A549 (cell line): Measurements from ENCODE around the gene PTOV1. TPM values are rescaled to one million over a fixed set of nuclear protein-coding genes. Genes with fewer than 3 reads are reported as not detected.
A peak's percentile ranks its signal among the peaks of the same experiment; 100 is the strongest.

Experiments
- CEBPB ChIP-seq, 2 experiments: fragments of >200 bp in 1 of 2; sonication (Bioruptor Twin) in 1 of 2; formaldehyde crosslinking in 1 of 2; IDR thresholded peaks; 2 replicates each; pipeline ENCODE4 v1.6.1; 2012 to 2016
- CHD2 ChIP-seq: fragments of 150-350 bp; IDR thresholded peaks from 2 replicates; pipeline ENCODE4 v1.6.1; 2014; ENCODE audit warnings: low read length; ENCODE audit not compliant: partially characterized antibody
- CHD4 ChIP-seq: fragments of 200-600 bp; sonication (generic); IDR thresholded peaks from 2 replicates; pipeline ENCODE4 v1.6.1; 2016; ENCODE audit warnings: antibody characterized with exemption, mild to moderate bottlenecking, borderline replicate concordance
- EP300 ChIP-seq, 2 experiments: fragments of >200 bp; sonication (Bioruptor Twin); formaldehyde crosslinking; IDR thresholded peaks; 2 replicates in 1 of 2; 3 replicates in 1 of 2; pipeline ENCODE4 v1.6.1; 2016 to 2017
- ESRRA ChIP-seq: fragments of 150-350 bp; IDR thresholded peaks from 2 replicates; pipeline ENCODE4 v1.6.1; 2014; ENCODE audit warnings: mild to moderate bottlenecking, low read length, borderline replicate concordance
- FOSB ChIP-seq: fragments of 250-450 bp; sonication (Bioruptor Pico); IDR thresholded peaks from 2 replicates; pipeline ENCODE4 v1.5.0; 2020; ENCODE audit warnings: mild to moderate bottlenecking, moderate library complexity
- FOSL2 ChIP-seq, 2 experiments: fragments of 450-650 bp in 1 of 2; fragments of >200 bp in 1 of 2; sonication (Bioruptor Twin) in 1 of 2; formaldehyde crosslinking; IDR thresholded peaks; 2 replicates each; pipeline versions ENCODE4 v1.5.0 to v1.6.1; 2016 to 2020; ENCODE audit warnings: mild to moderate bottlenecking in 1 of 2, moderate library complexity in 1 of 2
- GATA3 ChIP-seq: IDR thresholded peaks from 2 replicates; pipeline ENCODE4 v1.6.1; 2012; ENCODE audit warnings: borderline replicate concordance
- HDAC2 ChIP-seq: fragments of 200-600 bp; sonication (generic); IDR thresholded peaks from 2 replicates; pipeline ENCODE4 v1.6.1; 2016
- HEYL ChIP-seq: fragments of 250-450 bp; sonication (Bioruptor Pico); IDR thresholded peaks from 2 replicates; pipeline ENCODE4 v1.8.0; 2021; ENCODE audit warnings: mild to moderate bottlenecking, moderate library complexity
- HOXB13 ChIP-seq: fragments of 250-450 bp; sonication (Bioruptor Pico); IDR thresholded peaks from 2 replicates; pipeline ENCODE4 v1.5.0; 2020; ENCODE audit warnings: low read depth, mild to moderate bottlenecking, moderate library complexity
- KDM1A ChIP-seq: fragments of 200-600 bp; sonication (generic); IDR thresholded peaks from 2 replicates; pipeline ENCODE4 v1.6.1; 2016; ENCODE audit warnings: low read depth, mild to moderate bottlenecking
- MAFK ChIP-seq: fragments of 450-650 bp; IDR thresholded peaks from 2 replicates; pipeline ENCODE4 v1.6.1; 2014; ENCODE audit not compliant: partially characterized antibody
- NR3C1 ChIP-seq: fragments of >200 bp; sonication (Bioruptor Twin); formaldehyde crosslinking; IDR thresholded peaks from 3 replicates; pipeline ENCODE4 v1.6.1; 2017
- PHF8 ChIP-seq: fragments of 200-600 bp; sonication (generic); IDR thresholded peaks from 2 replicates; pipeline ENCODE4 v1.6.1; 2016; ENCODE audit warnings: low read depth, mild to moderate bottlenecking, antibody characterized with exemption, moderate library complexity, borderline replicate concordance
- POLR2A ChIP-seq: IDR thresholded peaks from 2 replicates; pipeline ENCODE4 v1.6.1; 2012; ENCODE audit warnings: mild to moderate bottlenecking, low read length
- POLR2AphosphoS2 ChIP-seq: conservative IDR thresholded peaks from 2 replicates; pipeline ENCODE4 v1.6.1; 2012; ENCODE audit warnings: low read length, improper control_type of control experiment, inconsistent platforms
- RARB ChIP-seq: fragments of 250-450 bp; sonication (Bioruptor Pico); IDR thresholded peaks from 2 replicates; pipeline ENCODE4 v1.8.0; 2021; ENCODE audit warnings: mild to moderate bottlenecking, moderate library complexity
- RCOR1 ChIP-seq: fragments of 150-350 bp; IDR thresholded peaks from 2 replicates; pipeline ENCODE4 v1.6.1; 2014; ENCODE audit warnings: antibody characterized with exemption, low read length, low read depth
- SMC3 ChIP-seq: fragments of >200 bp; sonication (Bioruptor Twin); formaldehyde crosslinking; IDR thresholded peaks from 3 replicates; pipeline ENCODE4 v1.6.1; 2018; ENCODE audit warnings: inconsistent platforms
- SREBF2 ChIP-seq: fragments of 450-650 bp; IDR thresholded peaks from 2 replicates; pipeline ENCODE4 v1.6.1; 2014; ENCODE audit warnings: mild to moderate bottlenecking, moderate library complexity
- TFCP2L1 ChIP-seq: fragments of 250-450 bp; sonication (Bioruptor Pico); IDR thresholded peaks from 2 replicates; pipeline ENCODE4 v1.5.0; 2021; ENCODE audit warnings: mild to moderate bottlenecking
- ZNF302 ChIP-seq: fragments of 250-450 bp; sonication (Bioruptor Pico); IDR thresholded peaks from 2 replicates; pipeline ENCODE4 v1.9.0; 2021; ENCODE audit warnings: inconsistent platforms, mild to moderate bottlenecking, moderate library complexity
- ZSCAN20 ChIP-seq: fragments of 250-450 bp; sonication (Bioruptor Pico); IDR thresholded peaks from 2 replicates; pipeline ENCODE4 v1.8.0; 2022; ENCODE audit warnings: mild to moderate bottlenecking, moderate library complexity
- polyA plus RNA-seq, 4 experiments: library from polyadenylated mRNA; depleted of rRNA in 3 of 4; stranded (reverse); fragments of >200 nt; fragmentation: RNase III in 1 of 4; extraction: RNeasy Plus Mini Kit Qiagen cat#74134 plus additional on column Dnase treatment in 1 of 4; gene quantifications; 2 replicates in 3 of 4; 3 replicates in 1 of 4; pipeline ENCODE4 v1.2.3, GENCODE V29; 2011 to 2017
- TF ChIP-seq, protein P1 (sequence below): fragments of >200 bp; sonication (Bioruptor Twin); formaldehyde crosslinking; IDR thresholded peaks from 3 replicates; pipeline ENCODE4 v1.5.1; 2016
- TF ChIP-seq, protein P2 (sequence below): fragments of >200 bp; sonication (Bioruptor Twin); formaldehyde crosslinking; IDR thresholded peaks from 3 replicates; pipeline ENCODE4 v1.6.1; 2016
- TF ChIP-seq, protein P3 (sequence below): fragments of 250-450 bp; sonication (Bioruptor Pico); IDR thresholded peaks from 2 replicates; pipeline ENCODE4 v1.5.0; 2020; ENCODE audit warnings: low read depth, mild to moderate bottlenecking, moderate library complexity
- TF ChIP-seq, protein P4 (sequence below): IDR thresholded peaks from 2 replicates; pipeline ENCODE4 v1.6.1; 2012; ENCODE audit warnings: low read depth, borderline replicate concordance
- TF ChIP-seq, protein P5 (sequence below): fragments of 250-450 bp; sonication (Bioruptor Pico); IDR thresholded peaks from 2 replicates; pipeline ENCODE4 v1.5.0; 2021; ENCODE audit warnings: mild to moderate bottlenecking, moderate library complexity, borderline replicate concordance
- TF ChIP-seq, protein P6 (sequence below): fragments of 200-600 bp; sonication (generic); IDR thresholded peaks from 2 replicates; pipeline ENCODE4 v1.6.1; 2016; ENCODE audit warnings: antibody characterized with exemption, mild to moderate bottlenecking, moderate library complexity
- TF ChIP-seq, protein P7 (sequence below): IDR thresholded peaks from 2 replicates; pipeline ENCODE4 v1.6.1; 2012
- TF ChIP-seq, protein P8 (sequence below): fragments of 450-650 bp; IDR thresholded peaks from 2 replicates; pipeline ENCODE4 v1.6.1; 2014; ENCODE audit warnings: antibody characterized with exemption

Gene PTOV1
- polyA plus RNA-seq, 2 of the 4 experiments (the other 2 are of a cell fraction) = 27.7 to 147 TPM

DNA sequence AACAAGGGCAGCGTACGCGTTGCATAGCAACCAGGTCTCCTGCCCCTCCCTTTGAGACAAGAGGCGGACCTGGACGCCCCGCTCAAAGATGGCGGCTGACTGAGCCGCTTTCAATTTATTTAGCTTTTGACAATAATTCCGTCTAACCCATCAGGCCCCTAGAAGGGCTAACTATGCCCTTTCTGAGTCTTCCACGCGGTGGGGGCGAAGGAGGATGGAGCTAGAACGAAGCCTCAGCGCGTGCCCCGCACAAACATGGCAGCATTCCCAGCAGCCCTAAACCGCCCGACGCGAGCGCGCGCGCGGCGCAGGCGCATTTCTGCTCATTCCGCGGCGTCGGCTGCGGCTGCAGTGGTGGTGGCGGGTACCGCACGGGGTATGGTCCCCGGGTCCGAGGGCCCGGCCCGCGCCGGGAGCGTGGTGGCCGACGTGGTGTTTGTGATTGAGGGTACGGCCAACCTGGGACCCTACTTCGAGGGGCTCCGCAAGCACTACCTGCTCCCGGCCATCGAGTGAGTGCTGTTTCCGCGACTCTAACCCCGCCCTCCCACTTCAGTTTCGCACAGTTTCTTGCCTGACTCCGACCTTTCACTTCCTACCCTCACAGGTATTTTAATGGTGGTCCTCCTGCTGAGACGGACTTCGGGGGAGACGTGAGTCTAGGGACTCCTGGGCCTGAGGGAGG is 32.9 kb upstream of the PTOV1 start, which contains the start of gene MED25 (continued):
- TF ChIP-seq, protein P1, sequence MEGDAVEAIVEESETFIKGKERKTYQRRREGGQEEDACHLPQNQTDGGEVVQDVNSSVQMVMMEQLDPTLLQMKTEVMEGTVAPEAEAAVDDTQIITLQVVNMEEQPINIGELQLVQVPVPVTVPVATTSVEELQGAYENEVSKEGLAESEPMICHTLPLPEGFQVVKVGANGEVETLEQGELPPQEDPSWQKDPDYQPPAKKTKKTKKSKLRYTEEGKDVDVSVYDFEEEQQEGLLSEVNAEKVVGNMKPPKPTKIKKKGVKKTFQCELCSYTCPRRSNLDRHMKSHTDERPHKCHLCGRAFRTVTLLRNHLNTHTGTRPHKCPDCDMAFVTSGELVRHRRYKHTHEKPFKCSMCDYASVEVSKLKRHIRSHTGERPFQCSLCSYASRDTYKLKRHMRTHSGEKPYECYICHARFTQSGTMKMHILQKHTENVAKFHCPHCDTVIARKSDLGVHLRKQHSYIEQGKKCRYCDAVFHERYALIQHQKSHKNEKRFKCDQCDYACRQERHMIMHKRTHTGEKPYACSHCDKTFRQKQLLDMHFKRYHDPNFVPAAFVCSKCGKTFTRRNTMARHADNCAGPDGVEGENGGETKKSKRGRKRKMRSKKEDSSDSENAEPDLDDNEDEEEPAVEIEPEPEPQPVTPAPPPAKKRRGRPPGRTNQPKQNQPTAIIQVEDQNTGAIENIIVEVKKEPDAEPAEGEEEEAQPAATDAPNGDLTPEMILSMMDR = no peak
- no peak for TF ChIP-seq ZNF302
- TF ChIP-seq, protein P2, sequence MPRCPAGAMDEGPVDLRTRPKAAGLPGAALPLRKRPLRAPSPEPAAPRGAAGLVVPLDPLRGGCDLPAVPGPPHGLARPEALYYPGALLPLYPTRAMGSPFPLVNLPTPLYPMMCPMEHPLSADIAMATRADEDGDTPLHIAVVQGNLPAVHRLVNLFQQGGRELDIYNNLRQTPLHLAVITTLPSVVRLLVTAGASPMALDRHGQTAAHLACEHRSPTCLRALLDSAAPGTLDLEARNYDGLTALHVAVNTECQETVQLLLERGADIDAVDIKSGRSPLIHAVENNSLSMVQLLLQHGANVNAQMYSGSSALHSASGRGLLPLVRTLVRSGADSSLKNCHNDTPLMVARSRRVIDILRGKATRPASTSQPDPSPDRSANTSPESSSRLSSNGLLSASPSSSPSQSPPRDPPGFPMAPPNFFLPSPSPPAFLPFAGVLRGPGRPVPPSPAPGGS = 0 out of 3 replicates have a peak, but pooled peaks have one; percentile 59
- peak; percentile 11; the same call in 1 of the 2 replicates for TF ChIP-seq TFCP2L1 (CRISPR knock-in tag)
- TF ChIP-seq EP300 (IDR thresholded peaks at IDR 0.05) = no peak
- TF ChIP-seq GATA3 = no peak
- no peak for TF ChIP-seq CHD2
- TF ChIP-seq FOSB = no peak
- TF ChIP-seq, protein P3, sequence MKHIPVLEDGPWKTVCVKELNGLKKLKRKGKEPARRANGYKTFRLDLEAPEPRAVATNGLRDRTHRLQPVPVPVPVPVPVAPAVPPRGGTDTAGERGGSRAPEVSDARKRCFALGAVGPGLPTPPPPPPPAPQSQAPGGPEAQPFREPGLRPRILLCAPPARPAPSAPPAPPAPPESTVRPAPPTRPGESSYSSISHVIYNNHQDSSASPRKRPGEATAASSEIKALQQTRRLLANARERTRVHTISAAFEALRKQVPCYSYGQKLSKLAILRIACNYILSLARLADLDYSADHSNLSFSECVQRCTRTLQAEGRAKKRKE (CRISPR knock-in tag) = no peak
- no peak for TF ChIP-seq KDM1A
- TF ChIP-seq NR3C1 = no peak
- TF ChIP-seq CEBPB (IDR thresholded peaks at IDR 0.05) = no peak
- peak; percentile 93 for TF ChIP-seq POLR2A
- no peak for TF ChIP-seq SREBF2
- TF ChIP-seq, protein P4, sequence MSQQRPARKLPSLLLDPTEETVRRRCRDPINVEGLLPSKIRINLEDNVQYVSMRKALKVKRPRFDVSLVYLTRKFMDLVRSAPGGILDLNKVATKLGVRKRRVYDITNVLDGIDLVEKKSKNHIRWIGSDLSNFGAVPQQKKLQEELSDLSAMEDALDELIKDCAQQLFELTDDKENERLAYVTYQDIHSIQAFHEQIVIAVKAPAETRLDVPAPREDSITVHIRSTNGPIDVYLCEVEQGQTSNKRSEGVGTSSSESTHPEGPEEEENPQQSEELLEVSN = peak; percentile 64; the same call in 1 of the 2 replicates
- no peak for TF ChIP-seq POLR2AphosphoS2
- TF ChIP-seq, protein P5, sequence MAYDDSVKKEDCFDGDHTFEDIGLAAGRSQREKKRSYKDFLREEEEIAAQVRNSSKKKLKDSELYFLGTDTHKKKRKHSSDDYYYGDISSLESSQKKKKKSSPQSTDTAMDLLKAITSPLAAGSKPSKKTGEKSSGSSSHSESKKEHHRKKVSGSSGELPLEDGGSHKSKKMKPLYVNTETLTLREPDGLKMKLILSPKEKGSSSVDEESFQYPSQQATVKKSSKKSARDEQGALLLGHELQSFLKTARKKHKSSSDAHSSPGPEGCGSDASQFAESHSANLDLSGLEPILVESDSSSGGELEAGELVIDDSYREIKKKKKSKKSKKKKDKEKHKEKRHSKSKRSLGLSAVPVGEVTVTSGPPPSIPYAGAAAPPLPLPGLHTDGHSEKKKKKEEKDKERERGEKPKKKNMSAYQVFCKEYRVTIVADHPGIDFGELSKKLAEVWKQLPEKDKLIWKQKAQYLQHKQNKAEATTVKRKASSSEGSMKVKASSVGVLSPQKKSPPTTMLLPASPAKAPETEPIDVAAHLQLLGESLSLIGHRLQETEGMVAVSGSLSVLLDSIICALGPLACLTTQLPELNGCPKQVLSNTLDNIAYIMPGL (CRISPR knock-in tag) = no peak
- TF ChIP-seq, protein P6, sequence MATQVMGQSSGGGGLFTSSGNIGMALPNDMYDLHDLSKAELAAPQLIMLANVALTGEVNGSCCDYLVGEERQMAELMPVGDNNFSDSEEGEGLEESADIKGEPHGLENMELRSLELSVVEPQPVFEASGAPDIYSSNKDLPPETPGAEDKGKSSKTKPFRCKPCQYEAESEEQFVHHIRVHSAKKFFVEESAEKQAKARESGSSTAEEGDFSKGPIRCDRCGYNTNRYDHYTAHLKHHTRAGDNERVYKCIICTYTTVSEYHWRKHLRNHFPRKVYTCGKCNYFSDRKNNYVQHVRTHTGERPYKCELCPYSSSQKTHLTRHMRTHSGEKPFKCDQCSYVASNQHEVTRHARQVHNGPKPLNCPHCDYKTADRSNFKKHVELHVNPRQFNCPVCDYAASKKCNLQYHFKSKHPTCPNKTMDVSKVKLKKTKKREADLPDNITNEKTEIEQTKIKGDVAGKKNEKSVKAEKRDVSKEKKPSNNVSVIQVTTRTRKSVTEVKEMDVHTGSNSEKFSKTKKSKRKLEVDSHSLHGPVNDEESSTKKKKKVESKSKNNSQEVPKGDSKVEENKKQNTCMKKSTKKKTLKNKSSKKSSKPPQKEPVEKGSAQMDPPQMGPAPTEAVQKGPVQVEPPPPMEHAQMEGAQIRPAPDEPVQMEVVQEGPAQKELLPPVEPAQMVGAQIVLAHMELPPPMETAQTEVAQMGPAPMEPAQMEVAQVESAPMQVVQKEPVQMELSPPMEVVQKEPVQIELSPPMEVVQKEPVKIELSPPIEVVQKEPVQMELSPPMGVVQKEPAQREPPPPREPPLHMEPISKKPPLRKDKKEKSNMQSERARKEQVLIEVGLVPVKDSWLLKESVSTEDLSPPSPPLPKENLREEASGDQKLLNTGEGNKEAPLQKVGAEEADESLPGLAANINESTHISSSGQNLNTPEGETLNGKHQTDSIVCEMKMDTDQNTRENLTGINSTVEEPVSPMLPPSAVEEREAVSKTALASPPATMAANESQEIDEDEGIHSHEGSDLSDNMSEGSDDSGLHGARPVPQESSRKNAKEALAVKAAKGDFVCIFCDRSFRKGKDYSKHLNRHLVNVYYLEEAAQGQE = no peak
- TF ChIP-seq, protein P7, sequence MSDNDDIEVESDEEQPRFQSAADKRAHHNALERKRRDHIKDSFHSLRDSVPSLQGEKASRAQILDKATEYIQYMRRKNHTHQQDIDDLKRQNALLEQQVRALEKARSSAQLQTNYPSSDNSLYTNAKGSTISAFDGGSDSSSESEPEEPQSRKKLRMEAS = peak; percentile 55
- TF ChIP-seq RARB (CRISPR knock-in tag) = no peak
- no peak for TF ChIP-seq ZSCAN20
- TF ChIP-seq RCOR1 = no peak
- TF ChIP-seq HEYL = no peak
- TF ChIP-seq, protein P8, sequence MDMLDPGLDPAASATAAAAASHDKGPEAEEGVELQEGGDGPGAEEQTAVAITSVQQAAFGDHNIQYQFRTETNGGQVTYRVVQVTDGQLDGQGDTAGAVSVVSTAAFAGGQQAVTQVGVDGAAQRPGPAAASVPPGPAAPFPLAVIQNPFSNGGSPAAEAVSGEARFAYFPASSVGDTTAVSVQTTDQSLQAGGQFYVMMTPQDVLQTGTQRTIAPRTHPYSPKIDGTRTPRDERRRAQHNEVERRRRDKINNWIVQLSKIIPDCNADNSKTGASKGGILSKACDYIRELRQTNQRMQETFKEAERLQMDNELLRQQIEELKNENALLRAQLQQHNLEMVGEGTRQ = no peak; the same call in 1 of the 2 replicates
- TF ChIP-seq HOXB13 (CRISPR knock-in tag) = peak; percentile 47; the same call in 1 of the 2 replicates
- TF ChIP-seq PHF8 = peak; percentile 65; the same call in 1 of the 2 replicates
- no peak for TF ChIP-seq HDAC2
- TF ChIP-seq ESRRA = no peak
- TF ChIP-seq FOSL2 (IDR thresholded peaks at IDR 0.05) = no peak
- TF ChIP-seq FOSL2 (CRISPR knock-in tag; IDR thresholded peaks at IDR 0.05) = no peak
- no peak for TF ChIP-seq SMC3
- no peak for TF ChIP-seq MAFK
- no peak for TF ChIP-seq CHD4
